Measurements from ENCODE around the gene NPR2.

GRCh38 chr9:35829084-35829763 is 37.8 kb downstream of the NPR2 start, which contains the start of gene TMEM8B:
- TF ChIP-seq SIN3A (IDR thresholded peaks at IDR 0.05; ENCODE audit: borderline replicate concordance, insufficient read depth, low read length), result no peak
- TF ChIP-seq REST (IDR thresholded peaks at IDR 0.05; ENCODE audit: insufficient read depth in 1 of 2, low read depth in 2 of 2, low read length in 2 of 2), result no peak
- TF ChIP-seq POLR2AphosphoS5 (IDR thresholded peaks at IDR 0.05; ENCODE audit: low read depth, low read length), result no peak
- TF ChIP-seq TAF1 (IDR thresholded peaks at IDR 0.05; ENCODE audit: borderline replicate concordance, insufficient read depth, low read length), result no peak
- TF ChIP-seq FOXP2 (optimal IDR thresholded peaks at IDR 0.05; ENCODE audit: borderline replicate concordance, extremely low read depth, extremely low read length, insufficient read depth), result no peak

Measured in PFSK-1 (cell line).